PC-9 (cell line): ENCODE data around the gene XKR7.

ENCODE experiments used
- EZH2 ChIP-seq: fragments of 200-600 bp; sonication (generic); IDR thresholded peaks from 2 replicates; pipeline ENCODE4 v1.8.0; 2017; ENCODE audit warnings: antibody characterized with exemption, low read depth
- TF ChIP-seq, protein P1 (sequence below): fragments of 200-600 bp; sonication (generic); conservative IDR thresholded peaks from 2 replicates; pipeline ENCODE4 v1.6.1; 2017; ENCODE audit warnings: mixed run types, antibody characterized with exemption, mild to moderate bottlenecking, moderate library complexity

DNA sequence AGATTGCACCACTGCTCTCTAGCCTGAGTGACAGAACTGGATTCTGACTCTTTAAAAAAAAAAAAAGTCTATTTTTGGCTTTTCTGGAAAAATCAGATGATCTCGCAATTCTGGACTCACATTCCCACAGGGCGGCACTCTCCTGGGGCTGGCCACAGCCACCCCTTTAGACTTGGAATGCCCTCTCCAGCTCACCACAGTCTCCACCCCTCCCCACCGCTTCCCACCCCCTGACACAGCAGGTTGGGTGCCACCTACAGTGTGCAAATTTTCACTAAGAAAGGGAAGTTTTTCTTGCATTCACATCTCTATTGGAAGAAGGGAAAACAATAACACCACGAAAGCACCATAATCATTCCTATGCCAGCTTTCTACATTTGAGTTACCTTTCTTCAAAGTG is 31.5 kb upstream of the XKR7 start:
- TF ChIP-seq, protein P1, sequence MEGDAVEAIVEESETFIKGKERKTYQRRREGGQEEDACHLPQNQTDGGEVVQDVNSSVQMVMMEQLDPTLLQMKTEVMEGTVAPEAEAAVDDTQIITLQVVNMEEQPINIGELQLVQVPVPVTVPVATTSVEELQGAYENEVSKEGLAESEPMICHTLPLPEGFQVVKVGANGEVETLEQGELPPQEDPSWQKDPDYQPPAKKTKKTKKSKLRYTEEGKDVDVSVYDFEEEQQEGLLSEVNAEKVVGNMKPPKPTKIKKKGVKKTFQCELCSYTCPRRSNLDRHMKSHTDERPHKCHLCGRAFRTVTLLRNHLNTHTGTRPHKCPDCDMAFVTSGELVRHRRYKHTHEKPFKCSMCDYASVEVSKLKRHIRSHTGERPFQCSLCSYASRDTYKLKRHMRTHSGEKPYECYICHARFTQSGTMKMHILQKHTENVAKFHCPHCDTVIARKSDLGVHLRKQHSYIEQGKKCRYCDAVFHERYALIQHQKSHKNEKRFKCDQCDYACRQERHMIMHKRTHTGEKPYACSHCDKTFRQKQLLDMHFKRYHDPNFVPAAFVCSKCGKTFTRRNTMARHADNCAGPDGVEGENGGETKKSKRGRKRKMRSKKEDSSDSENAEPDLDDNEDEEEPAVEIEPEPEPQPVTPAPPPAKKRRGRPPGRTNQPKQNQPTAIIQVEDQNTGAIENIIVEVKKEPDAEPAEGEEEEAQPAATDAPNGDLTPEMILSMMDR = no peak
- no peak for TF ChIP-seq EZH2
